ENCODE data around the gene NDUFA8.

- TF ChIP-seq TEAD4 (IDR thresholded peaks at IDR 0.05) (no peak), MAX (IDR thresholded peaks at IDR 0.05) (no peak), ZBTB7A (IDR thresholded peaks at IDR 0.05; ENCODE audit: low read depth) (no peak), EP300 (IDR thresholded peaks at IDR 0.05; ENCODE audit: borderline replicate concordance) (no peak), CREB1 (IDR thresholded peaks at IDR 0.05; ENCODE audit: low read depth) (no peak)
Measured at GRCh38 chr9:122186301-122186700, 26.7 kb upstream of the NDUFA8 start.

Measured in Ishikawa (cell line).